NB4 (cell line): Measurements from ENCODE around the gene ATPAF2.
A peak's percentile ranks its signal among the peaks of the same experiment; 100 is the strongest.

Experiments
- DNase-seq: peaks from one replicate; pipeline ENCODE4 v3.0.0; 2010; ENCODE audit warnings: low read depth
- H3K4me3 ChIP-seq: one replicate; pipeline ENCODE4 v1.5.1; 2011; ENCODE audit warnings: mild to moderate bottlenecking, low read depth, low read length, moderate library complexity
- MYC ChIP-seq: IDR thresholded peaks from 2 replicates; pipeline ENCODE4 v1.6.1; 2011; ENCODE audit warnings: low read depth, low read length
- POLR2A ChIP-seq: IDR thresholded peaks from 2 replicates; pipeline ENCODE4 v1.6.1; 2011; ENCODE audit warnings: mild to moderate bottlenecking; ENCODE audit not compliant: insufficient read length; ENCODE audit errors: extremely low read depth
- TF ChIP-seq, protein P1 (sequence below): IDR thresholded peaks from 2 replicates; pipeline ENCODE4 v1.6.1; 2011; ENCODE audit warnings: low read depth, low read length
- TF ChIP-seq, protein P2 (sequence below): IDR thresholded peaks from one replicate; pipeline ENCODE4 v1.5.1; 2012; ENCODE audit warnings: low read depth, low read length

Gene ATPAF2

DNA sequence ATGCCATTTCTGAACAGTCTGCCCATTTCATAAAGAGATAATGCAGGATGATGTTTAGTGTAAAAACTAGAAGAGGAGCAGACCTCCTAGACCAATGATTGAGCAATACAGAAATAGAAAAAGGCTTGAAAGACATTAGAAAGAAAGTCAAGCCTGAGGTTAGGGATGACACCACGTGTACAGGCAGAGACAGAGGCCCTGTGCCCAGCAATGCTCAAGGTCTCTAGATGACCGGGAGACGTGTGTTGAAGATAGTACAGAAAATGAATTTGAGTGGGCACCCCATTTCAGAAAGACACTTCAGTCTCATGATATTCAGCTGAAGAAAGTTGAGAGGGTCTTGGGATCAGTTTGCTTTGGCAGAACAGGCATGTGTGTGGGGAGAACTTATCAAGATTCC is 5.6 kb upstream of the ATPAF2 start:
- no peak for DNase-seq
- no peak overlapping the region for H3K4me3 ChIP-seq
- TF ChIP-seq POLR2A: no peak
- TF ChIP-seq, protein P1, sequence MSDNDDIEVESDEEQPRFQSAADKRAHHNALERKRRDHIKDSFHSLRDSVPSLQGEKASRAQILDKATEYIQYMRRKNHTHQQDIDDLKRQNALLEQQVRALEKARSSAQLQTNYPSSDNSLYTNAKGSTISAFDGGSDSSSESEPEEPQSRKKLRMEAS: no peak
- TF ChIP-seq, protein P2, sequence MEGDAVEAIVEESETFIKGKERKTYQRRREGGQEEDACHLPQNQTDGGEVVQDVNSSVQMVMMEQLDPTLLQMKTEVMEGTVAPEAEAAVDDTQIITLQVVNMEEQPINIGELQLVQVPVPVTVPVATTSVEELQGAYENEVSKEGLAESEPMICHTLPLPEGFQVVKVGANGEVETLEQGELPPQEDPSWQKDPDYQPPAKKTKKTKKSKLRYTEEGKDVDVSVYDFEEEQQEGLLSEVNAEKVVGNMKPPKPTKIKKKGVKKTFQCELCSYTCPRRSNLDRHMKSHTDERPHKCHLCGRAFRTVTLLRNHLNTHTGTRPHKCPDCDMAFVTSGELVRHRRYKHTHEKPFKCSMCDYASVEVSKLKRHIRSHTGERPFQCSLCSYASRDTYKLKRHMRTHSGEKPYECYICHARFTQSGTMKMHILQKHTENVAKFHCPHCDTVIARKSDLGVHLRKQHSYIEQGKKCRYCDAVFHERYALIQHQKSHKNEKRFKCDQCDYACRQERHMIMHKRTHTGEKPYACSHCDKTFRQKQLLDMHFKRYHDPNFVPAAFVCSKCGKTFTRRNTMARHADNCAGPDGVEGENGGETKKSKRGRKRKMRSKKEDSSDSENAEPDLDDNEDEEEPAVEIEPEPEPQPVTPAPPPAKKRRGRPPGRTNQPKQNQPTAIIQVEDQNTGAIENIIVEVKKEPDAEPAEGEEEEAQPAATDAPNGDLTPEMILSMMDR: no peak
- no peak for TF ChIP-seq MYC

DNA sequence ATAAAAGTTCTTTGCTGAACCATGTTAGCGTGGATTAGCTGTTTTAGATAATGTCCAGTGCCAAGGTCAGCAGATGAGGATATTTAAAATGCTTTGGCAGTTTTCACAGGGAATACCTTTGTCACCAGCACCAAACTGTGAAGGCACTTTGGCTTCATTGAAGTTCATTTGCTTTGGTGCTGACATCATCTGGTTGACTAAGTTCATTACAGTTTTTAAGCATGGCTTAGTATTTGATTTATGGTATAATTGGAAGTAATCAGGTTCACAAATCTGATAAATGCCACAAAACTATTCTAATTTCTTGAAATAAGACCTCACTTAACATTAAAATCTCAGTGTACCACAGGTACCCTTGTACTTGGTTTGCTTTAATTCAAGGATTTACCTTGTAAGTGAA is 4.5 kb upstream of the ATPAF2 start:
- no peak overlapping the region for H3K4me3 ChIP-seq
- DNase-seq: peak; percentile 43
- TF ChIP-seq, protein P2: peak; percentile 18
- TF ChIP-seq, protein P1: no peak
- TF ChIP-seq POLR2A: no peak

DNA sequence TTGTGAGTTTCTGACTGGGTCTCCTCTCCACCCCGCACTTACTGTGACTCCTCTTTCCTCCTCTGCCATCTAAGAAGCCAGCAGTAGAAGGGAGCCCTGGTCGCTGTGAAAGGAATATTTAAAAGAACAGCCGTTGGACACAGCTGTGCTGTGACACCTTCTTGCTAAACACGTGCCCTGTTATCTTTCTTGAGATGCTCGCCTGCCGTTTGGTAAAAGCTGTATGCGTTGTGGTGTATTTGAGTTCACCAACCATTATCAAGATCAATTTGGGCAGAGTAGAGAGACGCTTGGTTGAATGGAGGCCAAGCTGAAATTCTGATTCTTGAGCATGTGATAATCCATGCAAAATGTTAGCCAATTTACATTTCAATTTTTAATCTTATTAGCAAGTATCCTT is 4.0 kb upstream of the ATPAF2 start:
- TF ChIP-seq POLR2A (no peak), MYC (no peak)
- TF ChIP-seq, protein P1: no peak
- TF ChIP-seq, protein P2: no peak
- no peak for DNase-seq
- no peak overlapping the region for H3K4me3 ChIP-seq

DNA sequence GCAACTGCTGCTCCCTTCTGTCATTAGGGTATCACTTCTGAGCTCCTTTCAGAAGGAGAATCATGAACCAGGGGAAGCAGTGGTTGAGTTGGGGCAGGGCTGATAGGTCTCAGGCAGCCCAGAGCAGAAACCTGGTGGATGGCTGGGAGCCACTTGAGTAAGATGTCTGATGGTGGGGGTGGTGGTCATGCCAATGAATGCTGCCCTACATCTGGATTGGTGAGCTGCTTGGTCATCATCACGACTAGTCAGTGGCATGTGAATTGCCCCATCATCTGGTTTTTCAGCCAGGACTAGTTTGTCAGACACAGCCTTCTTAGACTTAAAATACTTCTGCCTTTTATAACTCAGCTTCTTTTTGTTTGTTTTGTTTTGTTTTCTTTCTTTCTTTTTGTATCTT is 2.8 kb upstream of the ATPAF2 start:
- DNase-seq: peak; percentile 43
- TF ChIP-seq MYC (no peak), POLR2A (no peak)
- TF ChIP-seq, protein P1: no peak
- H3K4me3 ChIP-seq: no peak overlapping the region

DNA sequence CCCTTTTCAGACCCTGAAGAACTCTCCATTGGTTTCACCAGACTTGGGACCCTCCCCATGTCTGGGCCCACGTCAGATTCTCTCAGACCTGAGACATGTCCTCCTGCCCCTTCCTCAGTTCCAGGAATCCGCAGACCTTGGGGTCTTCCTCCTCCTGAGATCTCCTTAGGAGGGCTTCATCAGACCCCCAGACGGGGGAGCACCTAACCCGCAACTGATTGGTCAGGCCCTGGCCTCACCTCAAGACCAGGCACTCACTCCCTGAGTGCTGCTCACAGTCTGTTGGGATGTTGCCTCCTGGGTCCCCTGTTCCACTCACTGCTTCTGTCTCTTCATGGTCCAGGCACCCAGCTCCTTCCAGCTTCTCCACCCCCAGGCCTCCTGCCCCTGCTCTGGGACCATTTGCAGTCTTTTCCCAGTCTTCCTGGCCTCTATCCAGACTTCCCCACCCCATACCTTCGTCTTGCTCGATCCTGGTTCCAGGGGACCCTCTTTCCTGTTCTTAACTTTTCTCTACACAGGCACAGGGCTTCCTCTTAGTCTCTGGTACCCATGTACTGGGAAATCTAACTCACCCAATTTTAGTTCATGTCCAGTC is 1.4 kb upstream of the ATPAF2 start:
- TF ChIP-seq, protein P1: no peak
- TF ChIP-seq, protein P2: no peak
- TF ChIP-seq POLR2A: no peak
- no peak for TF ChIP-seq MYC
- peak; percentile 24 for DNase-seq
- H3K4me3 ChIP-seq: peak overlapping the region; percentile 83

DNA sequence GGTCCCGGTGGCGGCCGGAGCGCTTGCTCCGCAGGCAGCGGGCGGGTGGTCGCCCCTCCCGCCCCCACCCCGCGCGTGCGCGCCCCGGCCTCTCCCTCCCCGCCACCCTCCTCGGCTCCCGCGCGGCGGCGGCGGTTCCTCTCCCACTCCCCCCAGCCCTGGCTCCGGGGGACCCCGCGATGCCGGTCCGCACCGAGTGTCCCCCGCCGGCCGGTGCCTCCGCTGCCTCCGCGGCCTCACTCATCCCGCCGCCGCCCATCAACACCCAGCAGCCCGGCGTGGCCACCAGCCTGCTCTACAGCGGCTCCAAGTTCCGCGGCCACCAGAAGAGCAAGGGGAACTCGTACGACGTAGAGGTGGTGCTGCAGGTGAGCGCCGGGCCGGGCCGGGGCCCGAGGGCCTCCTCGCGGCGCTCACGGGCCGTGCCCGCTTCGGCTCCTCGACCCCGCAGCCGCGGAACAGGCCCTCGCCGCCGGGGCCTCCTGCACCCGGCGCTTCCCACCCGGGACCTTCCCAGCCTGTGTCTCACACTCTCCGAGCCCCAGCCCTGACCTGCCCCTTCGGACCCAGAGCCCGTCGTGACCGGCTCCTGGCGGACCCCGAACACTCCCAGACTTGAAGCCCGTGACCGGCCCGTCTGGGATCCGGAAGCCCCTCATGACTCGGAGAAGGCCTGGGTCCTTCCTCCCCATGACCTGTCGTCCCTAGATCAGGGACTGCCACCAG is 730 bp upstream of the ATPAF2 start:
- TF ChIP-seq, protein P2: no peak
- TF ChIP-seq, protein P1: no peak
- TF ChIP-seq POLR2A: no peak
- no peak for TF ChIP-seq MYC
- peak; percentile 45 for DNase-seq
- H3K4me3 ChIP-seq: peak overlapping the region; percentile 83
